Neuronal stem cell (in vitro differentiated cells): ENCODE measurements around the gene RPLP2.

Source experiments
- DNase-seq: peaks from one replicate; pipeline ENCODE4 v3.0.0-alpha.2; 2013; ENCODE audit warnings: low spot score
- H2AFZ ChIP-seq: one replicate; pipeline ENCODE4 v1.6.1; 2013; ENCODE audit warnings: mild to moderate bottlenecking, low read length, inconsistent platforms
- H2AK5ac ChIP-seq: 2 replicates; pipeline ENCODE4 v1.6.1; 2013; ENCODE audit warnings: low read depth, mild to moderate bottlenecking, inconsistent platforms, low read length, moderate library complexity, mixed read lengths
- H2BK120ac ChIP-seq: 2 replicates; pipeline ENCODE4 v1.6.1; 2013; ENCODE audit warnings: low read depth, mild to moderate bottlenecking, inconsistent platforms, low read length, moderate library complexity, mixed read lengths
- H2BK12ac ChIP-seq: one replicate; pipeline ENCODE4 v1.6.1; 2013; ENCODE audit warnings: low read length, inconsistent platforms
- H2BK15ac ChIP-seq: 2 replicates; pipeline ENCODE4 v1.6.1; 2013; ENCODE audit warnings: mild to moderate bottlenecking, low read length, inconsistent platforms, mixed read lengths
- H2BK5ac ChIP-seq: one replicate; pipeline ENCODE4 v1.6.1; 2013; ENCODE audit warnings: inconsistent platforms, mild to moderate bottlenecking, low read length, moderate library complexity
- H3K14ac ChIP-seq: one replicate; pipeline ENCODE4 v1.6.1; 2013; ENCODE audit warnings: low read length, inconsistent platforms
- H3K18ac ChIP-seq: 2 replicates; pipeline ENCODE4 v1.6.1; 2013; ENCODE audit warnings: low read length, inconsistent platforms
- H3K23ac ChIP-seq: 2 replicates; pipeline ENCODE4 v1.6.1; 2013; ENCODE audit warnings: low read depth, mild to moderate bottlenecking, mixed read lengths, low read length, inconsistent platforms; ENCODE audit not compliant: poor library complexity
- H3K27ac ChIP-seq: replicated peaks from 3 replicates; pipeline ENCODE4 v1.5.1; 2013; ENCODE audit warnings: low read length, inconsistent platforms
- H3K27me3 ChIP-seq, 3 experiments: 2 replicates each; pipeline ENCODE4 v1.6.1; 2013; ENCODE audit warnings: low read length in 3 of 3, mild to moderate bottlenecking in 2 of 3, inconsistent platforms in 1 of 3, low read depth in 1 of 3, mixed read lengths in 1 of 3, moderate library complexity in 1 of 3; ENCODE audit not compliant: control insufficient read depth in 3 of 3, insufficient read depth in 3 of 3
- H3K36me3 ChIP-seq, 2 donors: replicated peaks in 1 of 2; 2 replicates each; pipeline ENCODE4 v1.6.1; 2013; ENCODE audit warnings: low read length in 2 of 2; ENCODE audit not compliant: control insufficient read depth in 2 of 2, insufficient read depth in 2 of 2
- H3K4ac ChIP-seq: 2 replicates; pipeline ENCODE4 v1.6.1; 2013; ENCODE audit warnings: inconsistent platforms, mild to moderate bottlenecking, low read length, moderate library complexity
- H3K4me1 ChIP-seq, 2 donors: 1 replicate in 1 of 2; 2 replicates in 1 of 2; pipeline ENCODE4 v1.6.1; 2013; ENCODE audit warnings: low read length in 2 of 2, low read depth in 1 of 2; ENCODE audit not compliant: control insufficient read depth in 2 of 2, insufficient read depth in 1 of 2
- H3K4me2 ChIP-seq: one replicate; pipeline ENCODE4 v1.6.1; 2013; ENCODE audit warnings: mild to moderate bottlenecking, low read length, inconsistent platforms; ENCODE audit not compliant: insufficient read depth, poor library complexity, severe bottlenecking
- H3K4me3 ChIP-seq, 2 donors: 2 replicates each; pipeline ENCODE4 v1.5.1; 2013; ENCODE audit warnings: low read length in 2 of 2, mild to moderate bottlenecking in 2 of 2, inconsistent platforms in 1 of 2, moderate library complexity in 1 of 2
- H3K79me1 ChIP-seq: one replicate; pipeline ENCODE4 v1.6.1; 2013; ENCODE audit warnings: low read depth, mild to moderate bottlenecking, inconsistent platforms, low read length, moderate library complexity
- H3K9ac ChIP-seq: one replicate; pipeline ENCODE4 v1.6.1; 2013; ENCODE audit warnings: mild to moderate bottlenecking, low read depth, low read length, inconsistent platforms; ENCODE audit not compliant: poor library complexity
- H3K9me3 ChIP-seq, 2 donors: replicated peaks in 1 of 2; 2 replicates each; pipeline versions ENCODE3 to v1.6.1; 2013; ENCODE audit warnings: low read length in 2 of 2, mild to moderate bottlenecking in 2 of 2, inconsistent platforms in 1 of 2, low read depth in 1 of 2, mixed read lengths in 1 of 2, moderate library complexity in 1 of 2; ENCODE audit not compliant: control insufficient read depth in 2 of 2, insufficient read depth in 1 of 2
- H4K8ac ChIP-seq: one replicate; pipeline ENCODE4 v1.6.1; 2013; ENCODE audit warnings: low read depth, mild to moderate bottlenecking, inconsistent platforms, low read length, moderate library complexity
- H4K91ac ChIP-seq: one replicate; pipeline ENCODE4 v1.6.1; 2013; ENCODE audit warnings: low read length, low read depth, mild to moderate bottlenecking, inconsistent platforms; ENCODE audit not compliant: poor library complexity
- WGBS, 2 donors: extraction: QIAGEN DNeasy Blood & Tissue Kit; methylation state at CpG; one replicate each; pipeline ENCODE4 v1.1.7; 2013; ENCODE audit warnings: missing lambda C conversion rate in 2 of 2, mixed read lengths in 1 of 2; ENCODE audit not compliant: insufficient read length in 2 of 2, insufficient replicate concordance in 1 of 2; ENCODE audit errors: extremely low coverage in 2 of 2; 5-methylcytosine and 5-hydroxymethylcytosine counted together

RPLP2 gene

GRCh38 chr11:799641-800316, 10.0 kb upstream of the RPLP2 start:
- Histone ChIP-seq H3K18ac (no peak overlapping the region), H2AK5ac (no peak overlapping the region), H3K79me1 (peaks cover 28% of the 10 kb centered on the region), H3K4ac (no peak overlapping the region), H2AFZ (no peak overlapping the region), H2BK120ac (no peak overlapping the region), H2BK15ac (no peak overlapping the region), H2BK12ac (no peak overlapping the region), H3K4me3 (no peak overlapping the region), H3K4me1 (peaks cover 21 to 28% of the 10 kb centered on the region in 2 donors), H4K8ac (peak overlapping the region; percentile 65), H4K91ac (no peak overlapping the region), H3K36me3 (peaks cover 24 to 51% of the 10 kb centered on the region in 2 donors), H3K27me3 (no peaks in the 10 kb centered on the region), H2BK5ac (peak overlapping the region; percentile 82), H3K9me3 (no peaks in the 10 kb centered on the region), H3K23ac (no peak overlapping the region), H3K14ac (no peak overlapping the region), H3K27ac (no peak overlapping the region), H3K9ac (no peak overlapping the region), H3K4me2 (no peak overlapping the region)
- whole genome bisulfite sequencing, 2 donors: no CpG with 5 or more reads among the region's 32 CpGs
- DNase-seq: no peak

GRCh38 chr11:800473-800872, 9.3 kb upstream of the RPLP2 start:
- no peak overlapping the region for H2BK120ac ChIP-seq
- no peak overlapping the region for H2BK5ac ChIP-seq
- no peak overlapping the region for H3K14ac ChIP-seq
- no peak overlapping the region for H3K4me3 ChIP-seq
- H3K9ac ChIP-seq: peak overlapping the region; percentile 70
- H3K4me1 ChIP-seq: peaks cover 21 to 31% of the 10 kb centered on the region in 2 donors
- H4K8ac ChIP-seq: no peak overlapping the region
- H2BK15ac ChIP-seq: no peak overlapping the region
- H4K91ac ChIP-seq: no peak overlapping the region
- no peak overlapping the region for H3K4ac ChIP-seq
- H3K27ac ChIP-seq: no peak overlapping the region
- no peaks in the 10 kb centered on the region for H3K9me3 ChIP-seq
- H3K79me1 ChIP-seq: peaks cover 24% of the 10 kb centered on the region
- H2AFZ ChIP-seq: no peak overlapping the region
- no peak overlapping the region for H3K23ac ChIP-seq
- H2BK12ac ChIP-seq: no peak overlapping the region
- no peaks in the 10 kb centered on the region for H3K27me3 ChIP-seq
- DNase-seq: no peak
- no CpG with 5 or more reads among the region's 30 CpGs for WGBS, 2 donors
- peaks cover 23 to 50% of the 10 kb centered on the region in 2 donors for H3K36me3 ChIP-seq
- no peak overlapping the region for H3K18ac ChIP-seq
- H3K4me2 ChIP-seq: no peak overlapping the region
- H2AK5ac ChIP-seq: no peak overlapping the region

- WGBS, 2 donors: no CpG with 5 or more reads among the region's 20 CpGs
- no peak overlapping the region for H3K4me3 ChIP-seq
These were observed 8.5 kb upstream of the RPLP2 start for GRCh38 chr11:801097-801780.

DNA sequence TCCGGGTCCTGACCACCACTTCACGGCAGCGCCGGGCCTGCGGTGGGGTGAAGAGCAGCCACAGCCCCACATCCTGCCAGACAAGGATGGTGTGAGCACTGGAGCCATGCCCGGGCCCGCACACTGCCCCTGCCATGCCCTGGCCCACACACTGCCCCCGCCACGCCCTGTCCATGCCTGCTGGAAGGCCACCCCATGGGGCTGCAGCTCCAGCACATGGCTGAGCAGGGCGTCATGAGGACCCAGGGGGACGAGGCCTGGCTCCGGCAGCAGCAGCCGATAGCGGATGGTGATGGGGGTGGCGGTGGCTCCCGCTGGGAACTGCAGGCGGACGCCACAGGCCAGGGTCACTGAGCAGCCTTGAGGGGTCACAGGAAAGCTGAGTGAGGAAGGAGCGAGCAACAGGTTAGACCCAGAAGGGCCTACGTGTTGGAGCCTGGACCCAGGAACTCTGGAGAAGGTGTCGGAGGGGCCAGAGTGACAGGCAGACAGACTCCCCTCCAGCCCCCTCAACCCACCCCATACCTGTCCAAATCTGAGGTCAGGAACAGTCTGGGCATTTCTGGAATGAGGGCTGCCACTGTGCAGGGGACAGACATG, 7.6 kb upstream of the RPLP2 start:
- H3K9me3 ChIP-seq: no peaks in the 10 kb centered on the region
- no peak overlapping the region for H3K4me3 ChIP-seq
- peak overlapping the region; percentile 56 for H3K14ac ChIP-seq
- no peak overlapping the region for H2BK12ac ChIP-seq
- H2BK120ac ChIP-seq: no peak overlapping the region
- no peak overlapping the region for H3K4me2 ChIP-seq
- no peak overlapping the region for H3K9ac ChIP-seq
- H2AK5ac ChIP-seq: no peak overlapping the region
- no peak overlapping the region for H2AFZ ChIP-seq
- no peak overlapping the region for H2BK15ac ChIP-seq
- no peak overlapping the region for H3K27ac ChIP-seq
- H3K4ac ChIP-seq: no peak overlapping the region
- no peak overlapping the region for H3K18ac ChIP-seq
- peaks cover 12 to 17% of the 10 kb centered on the region in 2 donors for H3K4me1 ChIP-seq
- H3K79me1 ChIP-seq: peaks cover 18% of the 10 kb centered on the region
- peak overlapping the region; percentile 98 for H2BK5ac ChIP-seq
- no peak for DNase-seq
- H4K91ac ChIP-seq: no peak overlapping the region
- H3K23ac ChIP-seq: no peak overlapping the region
- WGBS, 2 donors: no CpG with 5 or more reads among the region's 21 CpGs
- H3K36me3 ChIP-seq: peaks cover 23 to 50% of the 10 kb centered on the region in 2 donors
- peak overlapping the region; percentile 17 for H4K8ac ChIP-seq
- no peaks in the 10 kb centered on the region for H3K27me3 ChIP-seq

More at GRCh38 chr11:801097-801780, 8.5 kb upstream of the RPLP2 start:
- H3K27ac ChIP-seq: no peak overlapping the region
- no peak overlapping the region for H3K4ac ChIP-seq
- no peak overlapping the region for H2AK5ac ChIP-seq
- no peak overlapping the region for H2BK15ac ChIP-seq
- H3K4me1 ChIP-seq: peaks cover 20 to 25% of the 10 kb centered on the region in 2 donors
- no peak overlapping the region for H2BK120ac ChIP-seq
- no peak overlapping the region for H2AFZ ChIP-seq
- H3K27me3 ChIP-seq: no peaks in the 10 kb centered on the region
- no peak overlapping the region for H4K91ac ChIP-seq
- H3K9me3 ChIP-seq: no peaks in the 10 kb centered on the region
- H4K8ac ChIP-seq: no peak overlapping the region
- no peak overlapping the region for H3K14ac ChIP-seq
- no peak overlapping the region for H2BK5ac ChIP-seq
- no peak overlapping the region for H2BK12ac ChIP-seq
- DNase-seq: no peak
- H3K79me1 ChIP-seq: peaks cover 22% of the 10 kb centered on the region
- H3K9ac ChIP-seq: no peak overlapping the region
- peaks cover 23 to 50% of the 10 kb centered on the region in 2 donors for H3K36me3 ChIP-seq
- no peak overlapping the region for H3K23ac ChIP-seq
- no peak overlapping the region for H3K4me2 ChIP-seq
- no peak overlapping the region for H3K18ac ChIP-seq
